ENCODE results near the gene GSE1.

Gene GSE1

GRCh38 chr16:85574672-85575475 lies 38.2 kb upstream of the GSE1 start:
- DNase-seq: no peak

- no peak for DNase-seq
These were observed 37.2 kb upstream of the GSE1 start for GRCh38 chr16:85575920-85576319.

GRCh38 chr16:85576944-85577343 lies 36.2 kb upstream of the GSE1 start:
- DNase-seq: no peak

GRCh38 chr16:85577899-85578598 lies 35.1 kb upstream of the GSE1 start:
- DNase-seq: no peak

- DNase-seq: no peak
These were observed 34.5 kb upstream of the GSE1 start for GRCh38 chr16:85578599-85578948.

- DNase-seq: no peak
These were observed 33.9 kb upstream of the GSE1 start for GRCh38 chr16:85579191-85579590.

GRCh38 chr16:85579923-85580580 lies 33.1 kb upstream of the GSE1 start:
- no peak for DNase-seq

GRCh38 chr16:85580684-85581083 lies 32.4 kb upstream of the GSE1 start:
- no peak for DNase-seq

GRCh38 chr16:85582229-85582991 lies 30.7 kb upstream of the GSE1 start:
- DNase-seq: no peak

GRCh38 chr16:85583491-85584181 lies 29.5 kb upstream of the GSE1 start:
- peak; percentile 19 for DNase-seq

- no peak for DNase-seq
These were observed 28.9 kb upstream of the GSE1 start for GRCh38 chr16:85584267-85584666.

GRCh38 chr16:85584819-85585282 lies 28.3 kb upstream of the GSE1 start:
- no peak for DNase-seq

GRCh38 chr16:85585711-85586110 lies 27.4 kb upstream of the GSE1 start:
- no peak for DNase-seq

- DNase-seq: no peak
These were observed 26.6 kb upstream of the GSE1 start for GRCh38 chr16:85586380-85587104.

- DNase-seq: no peak
These were observed 25.2 kb upstream of the GSE1 start for GRCh38 chr16:85587762-85588556.

- DNase-seq: no peak
These were observed 24.3 kb upstream of the GSE1 start for GRCh38 chr16:85588562-85589503.

- DNase-seq: no peak
These were observed 23.2 kb upstream of the GSE1 start for GRCh38 chr16:85589688-85590505.

- DNase-seq: no peak
These were observed 22.7 kb upstream of the GSE1 start for GRCh38 chr16:85590506-85590832.

- DNase-seq: no peak
These were observed 21.7 kb upstream of the GSE1 start for GRCh38 chr16:85591381-85591780.

All from CD4-positive, alpha-beta T cell treated with Interleukin-4 for 4 hours (primary cell).